Prostate gland (tissue), 2 donors: Measurements from ENCODE around the gene ERMAP.

Source experiments
- CTCF ChIP-seq, 4 experiments: fragments of 200-600 bp in 2 of 4; fragments of 450-650 bp in 2 of 4; sonication (generic) in 2 of 4; IDR thresholded peaks; 1 replicate in 3 of 4; 2 replicates in 1 of 4; pipeline ENCODE4 v1.5.1; 2016 to 2019; ENCODE audit warnings: antibody characterized with exemption in 4 of 4, mild to moderate bottlenecking in 2 of 4, moderate library complexity in 2 of 4
- POLR2A ChIP-seq: fragments of 450-650 bp; IDR thresholded peaks from one replicate; pipeline ENCODE4 v1.6.1; 2016; ENCODE audit warnings: antibody characterized with exemption, mild to moderate bottlenecking
- POLR2AphosphoS5 ChIP-seq: sonication (generic); formaldehyde crosslinking; IDR thresholded peaks from one replicate; pipeline ENCODE4 v1.6.1; 2017; ENCODE audit warnings: antibody characterized with exemption

- TF ChIP-seq CTCF (IDR thresholded peaks at IDR 0.05) = no peak
- no peak for TF ChIP-seq POLR2A
- TF ChIP-seq POLR2AphosphoS5 = no peak
Observed at GRCh38 chr1:42815941-42816584, 859 bp upstream of the ERMAP start.
